Mesendoderm (in vitro differentiated cells): ENCODE measurements around the gene XCL2.

ENCODE experiments used
- DNase-seq: peaks from one replicate; pipeline ENCODE4 v3.0.0; 2013
- H2AK5ac ChIP-seq: 2 replicates; pipeline ENCODE4 v1.6.1; 2013; ENCODE audit warnings: low read length, inconsistent platforms
- H2BK120ac ChIP-seq: 2 replicates; pipeline ENCODE4 v1.6.1; 2013; ENCODE audit warnings: low read depth, mild to moderate bottlenecking, low read length, moderate library complexity, mixed read lengths
- H2BK15ac ChIP-seq: replicated peaks from 2 replicates; pipeline ENCODE4 v1.6.1; 2013; ENCODE audit warnings: low read depth, mild to moderate bottlenecking, moderate library complexity
- H2BK5ac ChIP-seq: 2 replicates; pipeline ENCODE4 v1.6.1; 2013; ENCODE audit warnings: low read length, inconsistent platforms
- H3K18ac ChIP-seq: 2 replicates; pipeline ENCODE4 v1.6.1; 2013; ENCODE audit warnings: mild to moderate bottlenecking, low read length, mixed read lengths
- H3K23ac ChIP-seq: one replicate; pipeline ENCODE4 v1.6.1; 2013; ENCODE audit warnings: low read length
- H3K27ac ChIP-seq: 2 replicates; pipeline ENCODE4 v1.5.1; 2013; ENCODE audit warnings: low read depth, mild to moderate bottlenecking, inconsistent platforms, low read length, moderate library complexity
- H3K27me3 ChIP-seq: 2 replicates; pipeline ENCODE4 v1.6.1; 2013; ENCODE audit warnings: low read length, control low read depth, mild to moderate bottlenecking, inconsistent platforms; ENCODE audit not compliant: insufficient read depth, poor library complexity
- H3K36me3 ChIP-seq: 2 replicates; pipeline ENCODE4 v1.6.1; 2013; ENCODE audit warnings: low read length, inconsistent platforms; ENCODE audit not compliant: control insufficient read depth, insufficient read depth
- H3K4ac ChIP-seq: one replicate; pipeline ENCODE4 v1.6.1; 2013; ENCODE audit warnings: low read depth, mild to moderate bottlenecking, low read length, moderate library complexity
- H3K4me1 ChIP-seq: 2 replicates; pipeline ENCODE4 v1.6.1; 2013; ENCODE audit warnings: low read depth, low read length, inconsistent platforms; ENCODE audit not compliant: control insufficient read depth
- H3K4me2 ChIP-seq: 2 replicates; pipeline ENCODE4 v1.6.1; 2013; ENCODE audit warnings: low read length
- H3K4me3 ChIP-seq: 2 replicates; pipeline ENCODE4 v1.5.1; 2013; ENCODE audit warnings: mild to moderate bottlenecking, low read length
- H3K56ac ChIP-seq: one replicate; pipeline ENCODE4 v1.6.1; 2013; ENCODE audit warnings: low read length
- H3K79me1 ChIP-seq: 2 replicates; pipeline ENCODE4 v1.6.1; 2013; ENCODE audit warnings: low read length, inconsistent platforms
- H3K79me2 ChIP-seq: 2 replicates; pipeline ENCODE4 v1.6.1; 2013; ENCODE audit warnings: mild to moderate bottlenecking, low read length; ENCODE audit not compliant: control insufficient read depth, insufficient read depth
- H3K9ac ChIP-seq: 2 replicates; pipeline ENCODE4 v1.6.1; 2013; ENCODE audit warnings: low read length, inconsistent platforms
- H4K5ac ChIP-seq: one replicate; pipeline ENCODE4 v1.6.1; 2013; ENCODE audit warnings: low read length
- H4K8ac ChIP-seq: one replicate; pipeline ENCODE4 v1.6.1; 2013; ENCODE audit warnings: low read depth, mild to moderate bottlenecking, control low read depth, low read length, moderate library complexity
- WGBS: extraction: QIAGEN DNeasy Blood & Tissue Kit; methylation state at CpG from one replicate; pipeline ENCODE4 v1.1.7; 2013; ENCODE audit warnings: low lambda C conversion rate, missing lambda C conversion rate; ENCODE audit not compliant: insufficient coverage; ENCODE audit errors: extremely low coverage; 5-methylcytosine and 5-hydroxymethylcytosine counted together

Gene XCL2

GRCh38 chr1:168556647-168557046 is 12.8 kb upstream of the XCL2 start:
- Histone ChIP-seq H3K79me1 (no peaks in the 10 kb centered on the region), H3K36me3 (no peaks in the 10 kb centered on the region), H3K79me2 (no peaks in the 10 kb centered on the region), H3K27ac (no peak overlapping the region), H2BK15ac (no peak overlapping the region), H3K4ac (no peak overlapping the region), H4K8ac (no peak overlapping the region), H3K56ac (no peak overlapping the region), H2BK120ac (no peak overlapping the region), H3K18ac (no peak overlapping the region), H3K4me1 (no peaks in the 10 kb centered on the region), H3K4me2 (no peak overlapping the region), H3K9ac (no peak overlapping the region), H2AK5ac (no peak overlapping the region), H2BK5ac (no peak overlapping the region), H3K27me3 (no peaks in the 10 kb centered on the region), H3K4me3 (no peak overlapping the region), H3K23ac (no peak overlapping the region), H4K5ac (no peak overlapping the region)
- DNase-seq, result no peak

GRCh38 chr1:168555508-168556046 is 11.8 kb upstream of the XCL2 start:
- H2BK5ac ChIP-seq, result no peak overlapping the region
- no peak overlapping the region for H3K9ac ChIP-seq
- H3K4me3 ChIP-seq, result no peak overlapping the region
- no peak overlapping the region for H4K5ac ChIP-seq
- no peak overlapping the region for H4K8ac ChIP-seq
- no peak for DNase-seq
- no peak overlapping the region for H3K18ac ChIP-seq
- no peaks in the 10 kb centered on the region for H3K36me3 ChIP-seq
- no peak overlapping the region for H2BK120ac ChIP-seq
- no peak overlapping the region for H2AK5ac ChIP-seq
- no peak overlapping the region for H3K27ac ChIP-seq
- H3K23ac ChIP-seq, result no peak overlapping the region
- no peak overlapping the region for H3K4ac ChIP-seq
- no peaks in the 10 kb centered on the region for H3K79me2 ChIP-seq
- H3K27me3 ChIP-seq, result no peaks in the 10 kb centered on the region
- H3K4me2 ChIP-seq, result no peak overlapping the region
- H3K4me1 ChIP-seq, result no peaks in the 10 kb centered on the region
- no peak overlapping the region for H3K56ac ChIP-seq
- no peaks in the 10 kb centered on the region for H3K79me1 ChIP-seq
- WGBS, result no CpG with 5 or more reads among the region's 3 CpGs
- no peak overlapping the region for H2BK15ac ChIP-seq

- Histone ChIP-seq H3K27me3 (no peaks in the 10 kb centered on the region), H3K4me1 (no peaks in the 10 kb centered on the region), H3K79me2 (no peaks in the 10 kb centered on the region), H2BK5ac (no peak overlapping the region), H2BK15ac (no peak overlapping the region), H3K56ac (no peak overlapping the region), H3K4me3 (no peak overlapping the region), H2BK120ac (no peak overlapping the region), H4K5ac (no peak overlapping the region), H3K23ac (no peak overlapping the region), H3K18ac (no peak overlapping the region), H3K4me2 (no peak overlapping the region), H4K8ac (no peak overlapping the region), H3K79me1 (no peaks in the 10 kb centered on the region), H3K36me3 (no peaks in the 10 kb centered on the region), H3K9ac (no peak overlapping the region), H3K27ac (no peak overlapping the region), H2AK5ac (no peak overlapping the region), H3K4ac (no peak overlapping the region)
- no peak for DNase-seq
- WGBS, result no CpG with 5 or more reads among the region's 5 CpGs
Observed at GRCh38 chr1:168554603-168555483, 11.0 kb upstream of the XCL2 start.

- no peak for DNase-seq
Observed at GRCh38 chr1:168553680-168554553, 10.1 kb upstream of the XCL2 start.

GRCh38 chr1:168552961-168553360 is 9.2 kb upstream of the XCL2 start:
- Histone ChIP-seq H3K23ac (no peak overlapping the region), H2BK120ac (no peak overlapping the region), H3K18ac (no peak overlapping the region), H3K56ac (no peak overlapping the region), H4K5ac (no peak overlapping the region), H2BK15ac (no peak overlapping the region), H3K4me1 (no peaks in the 10 kb centered on the region), H3K27me3 (no peaks in the 10 kb centered on the region), H2BK5ac (no peak overlapping the region), H3K9ac (no peak overlapping the region), H3K79me1 (no peaks in the 10 kb centered on the region), H3K27ac (no peak overlapping the region), H3K79me2 (no peaks in the 10 kb centered on the region), H3K4ac (no peak overlapping the region), H2AK5ac (no peak overlapping the region), H4K8ac (no peak overlapping the region), H3K4me2 (no peak overlapping the region), H3K36me3 (no peaks in the 10 kb centered on the region), H3K4me3 (no peak overlapping the region)
- no CpG with 5 or more reads among the region's 6 CpGs for WGBS
- no peak for DNase-seq

More at GRCh38 chr1:168553680-168554553, 10.1 kb upstream of the XCL2 start:
- no peak overlapping the region for H3K4ac ChIP-seq
- no peak overlapping the region for H2BK15ac ChIP-seq
- no peaks in the 10 kb centered on the region for H3K79me1 ChIP-seq
- no peak overlapping the region for H3K27ac ChIP-seq
- no peak overlapping the region for H4K5ac ChIP-seq
- no peak overlapping the region for H3K18ac ChIP-seq
- H3K56ac ChIP-seq, result no peak overlapping the region
- H2BK120ac ChIP-seq, result no peak overlapping the region
- no peak overlapping the region for H3K23ac ChIP-seq
- H3K4me3 ChIP-seq, result no peak overlapping the region
- no peaks in the 10 kb centered on the region for H3K4me1 ChIP-seq
- no peak overlapping the region for H3K9ac ChIP-seq
- no peak overlapping the region for H4K8ac ChIP-seq
- no peak overlapping the region for H2BK5ac ChIP-seq
- WGBS, result no CpG with 5 or more reads among the region's 5 CpGs
- no peaks in the 10 kb centered on the region for H3K79me2 ChIP-seq
- no peak overlapping the region for H2AK5ac ChIP-seq
- H3K4me2 ChIP-seq, result no peak overlapping the region
- H3K36me3 ChIP-seq, result no peaks in the 10 kb centered on the region
- no peaks in the 10 kb centered on the region for H3K27me3 ChIP-seq
